ENCODE results near the gene NTSR2. TPM values are rescaled to one million over a fixed set of nuclear protein-coding genes. Genes with fewer than 3 reads are reported as not detected.

The NTSR2 gene
- total RNA-seq, 1 donor from 2014 or later: not detected

DNA sequence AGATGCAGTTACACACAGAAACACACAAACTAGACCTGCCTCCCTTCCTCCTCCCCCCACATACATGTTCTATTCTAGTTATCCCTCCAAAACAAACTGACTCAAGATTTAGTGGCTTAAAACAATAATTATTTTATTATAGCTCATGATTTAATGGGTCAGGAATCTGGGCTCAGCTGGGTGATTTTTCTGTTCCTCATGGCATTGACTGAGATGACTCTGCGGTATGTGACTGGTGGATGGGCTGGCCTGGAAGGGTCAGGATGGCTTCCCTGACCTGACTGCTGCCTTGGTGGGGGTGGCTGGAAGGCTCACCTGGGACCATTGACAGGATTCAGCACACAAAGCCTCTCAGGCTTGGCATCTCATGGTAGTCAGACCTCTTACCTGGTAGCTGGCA lies 33.7 kb upstream of the NTSR2 start:
- Histone ChIP-seq H3K4me1 (no peaks in the 10 kb centered on the region), H3K4me3 (no peak overlapping the region), H3K9me3 (ENCODE audit: low read depth) (no peaks in the 10 kb centered on the region), H3K36me3 (no peaks in the 10 kb centered on the region), H3K4me2 (no peak overlapping the region), H3F3A (ENCODE audit: low read depth) (no peaks in the 10 kb centered on the region), H3K79me2 (ENCODE audit: low read depth) (no peaks in the 10 kb centered on the region), H3K27me3 (no peaks in the 10 kb centered on the region), H4K20me1 (ENCODE audit: low read depth) (no peaks in the 10 kb centered on the region), H3K27ac (no peak overlapping the region), H2AFZ (replicated peaks) (no peak overlapping the region), H3K9ac (no peak overlapping the region)
- Mint-ChIP-seq H3K9me3 (peaks cover 7% of the 10 kb centered on the region), H3K4me1 (no peaks in the 10 kb centered on the region), H3K36me3 (peaks cover 3% of the 10 kb centered on the region), H3K27me3 (ENCODE audit: insufficient read depth, low read depth) (peaks cover 13% of the 10 kb centered on the region), H3K4me3 (no peak overlapping the region), H3K27ac (no peak overlapping the region)
- no peak for DNase-seq (ENCODE audit: low spot score)
- TF ChIP-seq, protein P1, sequence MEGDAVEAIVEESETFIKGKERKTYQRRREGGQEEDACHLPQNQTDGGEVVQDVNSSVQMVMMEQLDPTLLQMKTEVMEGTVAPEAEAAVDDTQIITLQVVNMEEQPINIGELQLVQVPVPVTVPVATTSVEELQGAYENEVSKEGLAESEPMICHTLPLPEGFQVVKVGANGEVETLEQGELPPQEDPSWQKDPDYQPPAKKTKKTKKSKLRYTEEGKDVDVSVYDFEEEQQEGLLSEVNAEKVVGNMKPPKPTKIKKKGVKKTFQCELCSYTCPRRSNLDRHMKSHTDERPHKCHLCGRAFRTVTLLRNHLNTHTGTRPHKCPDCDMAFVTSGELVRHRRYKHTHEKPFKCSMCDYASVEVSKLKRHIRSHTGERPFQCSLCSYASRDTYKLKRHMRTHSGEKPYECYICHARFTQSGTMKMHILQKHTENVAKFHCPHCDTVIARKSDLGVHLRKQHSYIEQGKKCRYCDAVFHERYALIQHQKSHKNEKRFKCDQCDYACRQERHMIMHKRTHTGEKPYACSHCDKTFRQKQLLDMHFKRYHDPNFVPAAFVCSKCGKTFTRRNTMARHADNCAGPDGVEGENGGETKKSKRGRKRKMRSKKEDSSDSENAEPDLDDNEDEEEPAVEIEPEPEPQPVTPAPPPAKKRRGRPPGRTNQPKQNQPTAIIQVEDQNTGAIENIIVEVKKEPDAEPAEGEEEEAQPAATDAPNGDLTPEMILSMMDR (IDR thresholded peaks at IDR 0.05): no peak
- no peak for TF ChIP-seq EZH2phosphoT487 (IDR thresholded peaks at IDR 0.05)
- TF ChIP-seq EZH2 (IDR thresholded peaks at IDR 0.05): no peak

DNA sequence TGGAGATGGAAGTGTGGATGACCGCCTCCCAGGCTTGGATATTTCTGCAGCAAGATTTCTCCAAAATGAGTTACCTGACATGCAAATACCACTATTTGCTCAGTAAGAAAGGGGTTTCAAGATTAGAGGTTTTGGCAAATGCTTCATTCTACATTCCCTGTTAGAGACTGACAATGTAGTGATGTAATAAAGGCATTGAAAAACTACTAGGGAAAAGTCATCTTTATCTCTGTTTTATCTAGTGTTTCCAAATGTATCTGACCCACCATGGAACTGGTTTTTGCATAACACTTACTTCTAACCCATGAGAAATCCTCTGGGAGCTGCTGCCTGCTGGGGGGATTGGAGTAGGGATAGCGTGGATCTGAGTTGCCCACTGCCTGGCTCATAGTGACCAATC lies 33.0 kb upstream of the NTSR2 start:
- Histone ChIP-seq H2AFZ (replicated peaks) (no peak overlapping the region), H3F3A (ENCODE audit: low read depth) (no peaks in the 10 kb centered on the region), H4K20me1 (ENCODE audit: low read depth) (no peaks in the 10 kb centered on the region), H3K4me3 (no peak overlapping the region), H3K36me3 (no peaks in the 10 kb centered on the region), H3K79me2 (ENCODE audit: low read depth) (no peaks in the 10 kb centered on the region), H3K9ac (no peak overlapping the region), H3K9me3 (ENCODE audit: low read depth) (no peaks in the 10 kb centered on the region), H3K27ac (no peak overlapping the region), H3K4me1 (no peaks in the 10 kb centered on the region), H3K4me2 (no peak overlapping the region), H3K27me3 (no peaks in the 10 kb centered on the region)
- no peak for DNase-seq (ENCODE audit: low spot score)
- TF ChIP-seq, protein P1 (IDR thresholded peaks at IDR 0.05): no peak
- TF ChIP-seq EZH2 (IDR thresholded peaks at IDR 0.05) (no peak), EZH2phosphoT487 (IDR thresholded peaks at IDR 0.05) (no peak)
- Mint-ChIP-seq H3K4me3 (no peak overlapping the region), H3K36me3 (peaks cover 3% of the 10 kb centered on the region), H3K4me1 (no peaks in the 10 kb centered on the region), H3K27ac (no peak overlapping the region), H3K27me3 (ENCODE audit: insufficient read depth, low read depth) (peaks cover 11% of the 10 kb centered on the region), H3K9me3 (peaks cover 7% of the 10 kb centered on the region)

GRCh38 chr2:11701751-11702301 lies 31.8 kb upstream of the NTSR2 start:
- no peak for DNase-seq (ENCODE audit: low spot score)
- H3K4me2 ChIP-seq: no peak overlapping the region
- H3K4me3 ChIP-seq: no peak overlapping the region
- no peaks in the 10 kb centered on the region for H3K79me2 ChIP-seq (ENCODE audit: low read depth)
- no peaks in the 10 kb centered on the region for H3K9me3 ChIP-seq (ENCODE audit: low read depth)
- no peaks in the 10 kb centered on the region for H4K20me1 ChIP-seq (ENCODE audit: low read depth)
- no peaks in the 10 kb centered on the region for H3F3A ChIP-seq (ENCODE audit: low read depth)
- Mint-ChIP-seq H3K9me3 (peaks cover 4% of the 10 kb centered on the region), H3K27ac (no peak overlapping the region), H3K27me3 (ENCODE audit: insufficient read depth, low read depth) (peaks cover 7% of the 10 kb centered on the region), H3K4me3 (no peak overlapping the region), H3K4me1 (peaks cover 10% of the 10 kb centered on the region), H3K36me3 (peaks cover 3% of the 10 kb centered on the region)
- H3K27ac ChIP-seq: no peak overlapping the region
- H3K27me3 ChIP-seq: no peaks in the 10 kb centered on the region
- TF ChIP-seq EZH2 (IDR thresholded peaks at IDR 0.05) (no peak), EZH2phosphoT487 (IDR thresholded peaks at IDR 0.05) (no peak)
- TF ChIP-seq, protein P1 (IDR thresholded peaks at IDR 0.05): no peak
- no peak overlapping the region for H3K9ac ChIP-seq
- no peak overlapping the region for H2AFZ ChIP-seq (replicated peaks)
- H3K36me3 ChIP-seq: no peaks in the 10 kb centered on the region
- no peaks in the 10 kb centered on the region for H3K4me1 ChIP-seq

All from neural progenitor cell (in vitro differentiated cells).